T follicular helper cell (primary cell): ENCODE data around the gene SCT.

Source experiments
- DNase-seq: peaks from one replicate; pipeline ENCODE4 v3.0.0-alpha.2; 2020; ENCODE audit warnings: low read depth

Gene SCT

DNA sequence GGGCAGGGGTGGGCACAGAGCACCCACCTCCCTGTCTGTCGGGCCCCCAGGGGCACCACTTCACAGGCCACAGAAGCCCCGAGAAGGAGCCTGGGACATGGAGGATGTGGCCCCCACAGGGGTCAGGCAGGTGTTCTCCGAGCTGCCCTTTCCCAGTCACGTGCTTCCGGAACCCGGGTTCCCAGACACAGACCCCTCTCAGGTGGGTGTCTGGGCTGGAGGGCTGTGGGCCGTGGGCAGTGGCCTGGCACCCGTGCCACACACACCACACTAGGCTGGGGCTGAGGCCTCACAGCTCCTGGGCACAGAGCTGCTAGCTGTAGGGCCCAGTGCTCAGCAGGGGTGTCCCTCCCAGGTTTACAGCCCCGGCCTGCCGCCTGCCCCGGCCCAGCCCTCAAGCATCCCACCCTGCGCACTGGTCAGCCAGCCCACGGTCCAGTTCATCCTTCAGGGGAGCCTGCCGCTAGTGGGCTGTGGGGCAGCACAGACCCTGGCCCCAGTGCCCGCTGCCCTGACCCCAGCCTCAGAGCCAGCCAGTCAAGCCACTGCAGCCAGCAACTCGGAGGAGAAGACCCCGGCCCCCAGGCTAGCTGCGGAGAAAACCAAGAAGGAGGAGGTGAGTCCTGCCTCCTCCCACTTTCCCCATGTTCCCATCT, 16.7 kb downstream of the SCT start:
- no peak for DNase-seq

GRCh38 chr11:609341-609811, 17.6 kb downstream of the SCT start:
- no peak for DNase-seq

GRCh38 chr11:608791-609251, 18.2 kb downstream of the SCT start:
- no peak for DNase-seq

GRCh38 chr11:607971-608659, 18.9 kb downstream of the SCT start:
- no peak for DNase-seq

- DNase-seq = no peak
Observed at GRCh38 chr11:607020-607780, 19.8 kb downstream of the SCT start.

DNA sequence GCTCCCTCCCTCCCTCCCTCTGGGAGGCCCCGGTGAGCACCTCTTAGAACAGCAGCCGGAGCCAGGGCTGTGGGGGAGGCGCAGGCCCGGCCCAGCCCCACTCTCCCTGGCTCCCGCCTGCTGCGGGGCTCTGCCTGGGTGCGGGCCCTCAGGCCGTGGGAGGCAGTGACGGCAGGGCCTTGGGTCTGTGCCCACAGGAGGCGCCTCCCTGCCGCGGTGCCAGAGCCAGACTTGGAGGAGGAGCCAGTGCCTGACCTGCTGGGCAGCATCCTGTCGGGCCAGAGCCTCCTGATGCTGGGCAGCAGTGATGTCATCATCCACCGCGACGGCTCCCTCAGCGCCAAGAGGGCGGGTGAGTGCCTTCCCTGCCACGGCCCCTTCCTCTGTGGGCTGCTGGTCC, 20.7 kb downstream of the SCT start:
- no peak for DNase-seq

- DNase-seq = no peak
Observed at GRCh38 chr11:605286-606129, 21.5 kb downstream of the SCT start.

DNA sequence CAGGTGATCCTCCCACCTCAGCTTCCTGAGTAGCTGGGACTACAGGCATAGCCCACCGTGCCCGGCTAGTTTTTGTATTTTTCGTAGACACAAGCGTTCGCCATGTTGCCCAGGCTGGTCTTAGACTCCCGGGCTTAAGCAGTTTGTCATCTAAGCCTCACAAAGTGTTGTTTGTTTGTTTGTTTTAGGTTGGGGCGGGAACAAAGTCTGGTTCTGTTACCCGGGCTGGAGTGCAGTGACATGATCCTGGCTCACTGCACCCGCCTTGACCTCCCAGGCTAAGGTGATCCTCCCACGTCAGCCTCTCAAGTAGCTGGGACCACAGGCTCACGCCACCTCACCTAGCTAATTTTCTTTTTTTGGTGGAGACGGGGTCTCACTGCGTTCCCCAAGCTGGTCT, 23.8 kb downstream of the SCT start:
- no peak for DNase-seq

DNA sequence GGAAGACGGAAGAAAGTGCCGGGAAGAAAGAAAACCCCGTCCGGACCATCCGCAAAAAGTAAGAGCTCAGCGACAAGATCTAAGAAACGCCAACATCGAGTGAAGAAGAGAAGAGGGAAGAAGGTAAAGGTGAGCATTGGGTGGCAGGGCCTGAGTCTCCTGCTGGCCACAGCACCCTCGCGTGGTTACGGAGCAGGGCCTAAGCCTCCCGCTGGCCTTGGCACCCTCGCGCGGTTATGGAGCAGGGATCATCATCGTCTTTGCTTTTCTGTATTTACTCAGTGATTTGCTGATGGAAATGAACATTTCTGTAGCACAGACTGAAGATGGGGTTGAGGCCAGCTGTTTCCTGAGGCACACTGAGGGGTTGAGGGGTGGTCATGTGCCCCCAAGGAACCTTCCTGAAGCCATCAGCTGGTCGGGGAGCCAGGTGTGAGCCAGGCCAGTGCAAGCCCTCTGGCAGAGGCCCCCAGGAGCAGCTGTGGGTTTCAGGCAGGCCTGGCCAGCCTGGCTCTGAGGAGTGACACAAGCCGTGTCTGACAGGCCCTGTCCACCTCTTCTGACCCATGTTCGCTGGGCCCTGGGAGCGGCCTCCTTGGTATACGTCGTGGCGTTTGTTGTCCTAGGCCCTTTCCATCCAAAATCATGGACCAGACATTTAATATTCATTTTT, 25.3 kb downstream of the SCT start:
- no peak for DNase-seq

DNA sequence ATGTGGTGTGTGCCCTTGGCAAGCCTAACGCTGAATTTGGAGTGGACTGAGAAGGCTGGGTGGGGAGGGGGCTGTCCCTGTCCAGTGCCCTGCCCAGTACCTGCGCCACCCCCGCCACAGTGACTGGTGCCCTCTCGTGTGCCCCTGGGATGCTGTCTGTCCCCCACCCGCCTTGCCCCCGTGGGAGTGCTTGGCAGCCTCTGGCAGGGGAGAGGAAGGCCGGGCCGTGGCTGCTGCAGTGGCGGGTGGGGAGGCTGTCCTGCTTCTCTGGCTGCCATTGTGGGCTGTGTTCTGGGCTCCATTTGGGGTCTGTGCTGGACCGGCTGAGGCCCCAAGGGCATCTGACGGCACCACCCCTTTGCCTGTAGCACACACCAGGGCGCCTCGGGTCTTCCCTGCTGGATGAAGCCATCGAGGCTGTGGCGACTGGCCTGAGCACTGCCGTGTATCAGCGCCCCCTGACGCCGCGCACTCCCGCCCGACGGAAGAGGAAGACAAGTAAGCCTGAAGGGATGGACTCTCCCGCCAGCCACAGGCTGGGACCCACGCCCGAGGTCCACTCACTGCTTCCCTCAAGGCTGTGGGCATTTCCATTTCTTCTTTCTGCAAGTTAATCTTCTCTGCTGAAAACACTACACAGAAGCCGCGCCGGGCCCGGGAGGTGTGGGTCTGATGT, 28.8 kb downstream of the SCT start:
- DNase-seq = no peak

DNA sequence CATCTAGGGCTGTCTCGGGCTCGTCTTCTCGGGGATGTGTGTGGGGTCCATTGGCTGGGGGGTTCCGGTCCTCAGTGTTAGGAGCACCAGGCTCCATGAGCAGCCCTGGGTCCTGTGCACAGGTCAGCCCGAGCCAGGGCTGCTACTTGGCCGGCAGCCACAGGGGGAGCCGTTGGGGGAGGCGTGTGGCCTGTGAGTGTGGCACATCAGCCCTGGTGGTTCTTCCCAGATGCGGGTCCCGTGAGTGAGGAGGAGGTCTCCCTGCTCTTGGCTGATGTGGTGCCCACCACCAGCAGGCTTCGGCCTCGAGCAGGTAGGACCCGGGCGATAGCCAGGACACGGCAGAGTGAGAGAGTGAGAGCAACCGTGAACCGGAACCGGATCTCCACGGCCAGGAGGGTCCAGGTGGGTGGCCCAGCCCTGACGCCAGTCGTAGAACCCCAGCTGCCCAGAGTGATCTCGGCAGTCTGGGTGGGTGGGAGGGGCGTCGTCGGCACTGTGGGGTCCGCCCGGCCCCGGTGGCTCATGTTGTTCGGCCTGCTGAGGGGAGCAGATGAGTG, 29.7 kb downstream of the SCT start:
- DNase-seq = no peak

DNA sequence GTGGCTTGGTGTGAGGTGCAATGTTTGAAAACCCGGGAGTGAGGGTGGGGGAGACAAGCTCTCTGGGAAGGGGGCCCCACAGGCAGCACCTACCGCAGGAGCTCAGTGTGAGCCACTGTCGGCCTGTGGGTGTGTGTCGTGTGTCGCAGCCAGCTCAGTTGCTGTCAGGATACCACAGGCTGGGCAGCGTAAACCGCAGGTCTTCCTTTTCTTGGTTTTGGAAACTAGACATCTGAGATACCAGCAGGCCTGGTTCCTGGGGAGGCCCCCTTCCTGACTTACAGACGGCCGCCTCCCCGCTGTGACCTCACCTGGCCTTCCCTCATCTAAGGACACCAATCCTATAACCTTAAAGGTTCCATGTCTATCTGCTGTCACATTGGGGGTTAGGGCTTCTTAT, 30.6 kb downstream of the SCT start:
- no peak for DNase-seq

- DNase-seq = no peak
Observed at GRCh38 chr11:595400-595799, 31.6 kb downstream of the SCT start.

DNA sequence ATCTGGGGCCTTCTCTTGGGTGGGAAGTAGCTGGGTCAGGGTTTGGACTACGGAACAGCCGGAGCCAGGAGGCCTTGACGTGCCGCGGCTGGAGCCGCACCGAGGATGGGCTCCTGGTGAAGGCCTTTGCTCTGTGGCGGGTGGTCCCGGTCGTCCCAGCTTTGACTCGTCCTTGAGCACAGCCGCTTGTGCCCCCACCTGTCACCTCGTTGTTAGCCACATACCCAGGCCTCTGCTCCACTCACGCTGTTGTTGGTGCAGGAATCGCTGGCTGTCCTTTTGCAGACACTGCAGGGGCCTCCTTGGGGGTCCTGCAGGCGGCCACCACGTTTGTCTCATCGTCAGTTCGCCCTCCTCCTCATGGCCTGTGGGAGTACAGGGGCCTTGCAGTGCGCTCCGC, 33.6 kb downstream of the SCT start:
- no peak for DNase-seq

- DNase-seq = no peak
Observed at GRCh38 chr11:592918-593317, 34.1 kb downstream of the SCT start.

DNA sequence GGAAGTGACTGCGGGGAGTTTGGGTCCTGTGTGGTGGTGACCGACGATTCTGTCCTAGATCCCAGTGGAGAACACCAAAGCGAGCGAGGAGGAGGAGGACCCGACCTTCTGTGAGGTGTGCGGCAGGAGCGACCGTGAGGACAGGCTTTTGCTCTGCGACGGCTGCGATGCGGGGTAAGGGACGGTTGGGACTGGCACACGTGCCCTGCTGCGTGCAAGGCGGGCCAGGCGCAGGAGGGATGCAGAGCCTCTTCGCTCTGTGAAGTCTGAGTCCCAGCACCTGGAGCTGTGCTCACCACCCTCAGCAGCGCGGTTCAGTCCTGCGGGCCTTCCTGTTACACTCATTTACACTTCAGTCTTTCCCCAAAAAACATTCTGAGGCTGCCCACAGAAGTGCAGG, 34.5 kb downstream of the SCT start:
- no peak for DNase-seq

DNA sequence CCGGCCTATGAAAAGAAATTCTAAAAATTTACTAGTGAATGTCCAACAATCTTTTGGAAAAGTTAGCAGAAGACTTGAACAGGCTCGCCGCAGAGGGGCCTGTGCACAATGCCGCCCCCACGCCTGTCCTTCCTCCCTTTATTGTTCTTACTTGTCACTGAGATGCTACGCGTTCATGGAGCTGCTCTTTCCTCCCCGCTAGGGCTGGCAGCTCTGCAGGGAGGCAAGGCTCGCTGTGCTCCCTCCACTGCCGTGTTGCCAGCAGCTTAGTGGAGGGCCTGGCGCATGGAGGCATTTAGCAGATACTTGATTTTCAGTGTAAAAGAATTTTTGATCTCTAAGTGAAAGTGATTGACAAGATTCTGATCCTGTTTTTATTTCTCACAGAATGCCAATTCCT, 36.0 kb downstream of the SCT start:
- DNase-seq = no peak

DNA sequence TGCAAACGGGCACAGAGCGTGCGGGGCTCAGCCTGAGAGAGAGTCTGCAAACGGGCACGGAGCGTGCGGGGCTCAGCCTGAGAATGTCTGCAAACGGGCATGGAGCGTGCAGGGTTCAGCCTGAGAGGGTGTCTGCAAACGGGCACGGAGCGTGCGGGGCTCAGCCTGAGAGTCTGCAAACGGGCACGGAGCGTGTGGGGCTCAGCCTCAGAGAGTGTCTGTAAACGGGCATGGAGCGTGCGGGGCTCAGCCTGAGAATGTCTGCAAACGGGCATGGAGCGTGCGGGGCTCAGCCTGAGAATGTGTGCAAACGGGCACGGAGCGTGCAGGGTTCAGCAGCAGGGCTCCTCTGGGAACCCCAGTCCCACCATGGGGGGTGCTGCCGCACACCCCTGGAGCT, 37.2 kb downstream of the SCT start:
- DNase-seq = no peak

GRCh38 chr11:587978-588380, 39.0 kb downstream of the SCT start:
- peak; percentile 69 for DNase-seq

GRCh38 chr11:587546-587945, 39.4 kb downstream of the SCT start:
- no peak for DNase-seq
